K562 treated with DMSO at 1 percent for 12 hours (cell line): ENCODE data around the gene KIAA1328. TPM values are rescaled to one million over a fixed set of nuclear protein-coding genes. Genes with fewer than 3 reads are reported as not detected.

Source experiments
- total RNA-seq: library from RNA; unstranded; fragments of 300-600 nt; gene quantifications from 2 replicates; pipeline ENCODE4 v1.2.3, GENCODE V29; 2022; ENCODE audit not compliant: insufficient read depth

KIAA1328 gene
- 1.3 and 5.7 TPM in 2 replicates for total RNA-seq

GRCh38 chr18:36828630-36829361 is at the start of gene KIAA1328, which contains the start of gene TPGS2:
Gene KIAA1328, plus strand, starts transcription at chr18:36829127. Its CDS starts 12 bp downstream, at chr18:36829139.
Gene TPGS2, minus strand, starts transcription at chr18:36829002. Its CDS starts 235 bp downstream, at chr18:36828767.

Other genes starting within 250 kb of the KIAA1328 start
- gene TPGS2, start 125 bp upstream of the KIAA1328 start, total RNA-seq, result 130 and 147 TPM in 2 replicates